OCI-LY1 (cell line): ENCODE data around the gene DZIP1L.

Experiments used
- H2AFZ ChIP-seq: fragments of 200-600 bp; sonication (generic), shearing (Covaris generic); 2 replicates; pipeline ENCODE4 v1.6.0; 2014; ENCODE audit warnings: antibody characterized with exemption, mild to moderate bottlenecking, low read length
- H3F3A ChIP-seq: fragments of 200-600 bp; sonication (generic), shearing (Covaris generic); 2 replicates; pipeline ENCODE4 v1.6.0; 2014; ENCODE audit warnings: mild to moderate bottlenecking, antibody characterized with exemption, low read length, moderate library complexity; ENCODE audit not compliant: insufficient read depth
- H3K27ac ChIP-seq: fragments of 200-600 bp; sonication (generic); 2 replicates; pipeline ENCODE4 v1.5.1; 2014; ENCODE audit warnings: low read length, mixed run types, mild to moderate bottlenecking, low read depth; ENCODE audit not compliant: poor library complexity, severe bottlenecking
- H3K27me3 ChIP-seq: fragments of 200-600 bp; sonication (generic); 2 replicates; pipeline ENCODE4 v1.6.0; 2014; ENCODE audit warnings: antibody characterized with exemption, mild to moderate bottlenecking, low read length, moderate library complexity; ENCODE audit not compliant: insufficient read depth
- H3K36me3 ChIP-seq: fragments of 200-600 bp; sonication (generic); 2 replicates; pipeline ENCODE4 v1.6.1; 2014; ENCODE audit warnings: mild to moderate bottlenecking, antibody characterized with exemption, low read length, moderate library complexity, mixed read lengths; ENCODE audit not compliant: insufficient read depth
- H3K4me1 ChIP-seq: fragments of 200-600 bp; sonication (generic); 2 replicates; pipeline ENCODE4 v1.5.1; 2014; ENCODE audit warnings: mild to moderate bottlenecking, low read length, moderate library complexity; ENCODE audit not compliant: insufficient read depth, severe bottlenecking
- H3K4me2 ChIP-seq: fragments of 200-600 bp; sonication (generic), shearing (Covaris generic); 2 replicates; pipeline ENCODE4 v1.6.1; 2014; ENCODE audit warnings: low read length
- H3K4me3 ChIP-seq: fragments of 200-600 bp; sonication (generic); 2 replicates; pipeline ENCODE4 v1.5.1; 2014; ENCODE audit warnings: low read length, low read depth, mild to moderate bottlenecking, mixed read lengths; ENCODE audit not compliant: poor library complexity, severe bottlenecking
- H3K79me2 ChIP-seq: fragments of 200-600 bp; shearing (Covaris generic); 2 replicates; pipeline ENCODE4 v1.6.1; 2016; ENCODE audit warnings: mixed run types, low read length, mixed read lengths; ENCODE audit not compliant: insufficient read depth
- H3K9ac ChIP-seq: fragments of 200-600 bp; sonication (generic), shearing (Covaris generic); 2 replicates; pipeline ENCODE4 v1.6.1; 2014; ENCODE audit warnings: mild to moderate bottlenecking, low read length, mixed read lengths
- H3K9me2 ChIP-seq: fragments of 200-600 bp; sonication (generic), shearing (Covaris generic); 2 replicates; pipeline ENCODE4 v1.6.1; 2014; ENCODE audit warnings: low read depth, mild to moderate bottlenecking, low read length, mixed read lengths
- H3K9me3 ChIP-seq: fragments of 200-600 bp; shearing (Covaris generic); 2 replicates; pipeline ENCODE4 v1.6.1; 2014; ENCODE audit warnings: low read length, mixed read lengths
- H4K20me1 ChIP-seq: fragments of 200-600 bp; sonication (generic), shearing (Covaris generic); 2 replicates; pipeline ENCODE4 v1.6.0; 2016; ENCODE audit warnings: mild to moderate bottlenecking, low read length; ENCODE audit not compliant: insufficient read depth
- CTCF ChIP-seq: fragments of 200-600 bp; sonication (generic), shearing (Covaris generic); IDR thresholded peaks from 2 replicates; pipeline ENCODE4 v1.5.1; 2017; ENCODE audit warnings: mild to moderate bottlenecking, antibody characterized with exemption, low read length, moderate library complexity, mixed read lengths
- EZH2 ChIP-seq: fragments of 200-600 bp; sonication (generic), shearing (Covaris generic); IDR thresholded peaks from 2 replicates; pipeline ENCODE4 v1.8.0; 2017; ENCODE audit warnings: borderline replicate concordance, mixed run types, mild to moderate bottlenecking, antibody characterized with exemption, low read length, moderate library complexity, mixed read lengths

DZIP1L gene

GRCh38 chr3:138097192-138098172 lies 17.9 kb downstream of the DZIP1L start:
- Histone ChIP-seq H3K27me3 (0 out of 2 replicates have a peak, but pooled peaks cover 8% of the 10 kb centered on the region), H3F3A (no peaks in the 10 kb centered on the region), H3K9ac (no peak overlapping the region), H3K4me3 (no peak overlapping the region), H3K4me2 (no peak overlapping the region), H3K36me3 (no peaks in the 10 kb centered on the region), H3K4me1 (no peaks in the 10 kb centered on the region), H3K9me3 (no peaks in the 10 kb centered on the region), H4K20me1 (no peaks in the 10 kb centered on the region), H3K9me2 (no peaks in the 10 kb centered on the region), H2AFZ (no peak overlapping the region), H3K79me2 (no peaks in the 10 kb centered on the region), H3K27ac (no peak overlapping the region)
- TF ChIP-seq CTCF (0 out of 2 replicates have a peak, but pooled peaks have one; percentile 11), EZH2 (no peak)

- Histone ChIP-seq H3K4me1 (no peaks in the 10 kb centered on the region), H3K9ac (no peak overlapping the region), H3K4me2 (no peak overlapping the region), H3K9me3 (no peaks in the 10 kb centered on the region), H3K27me3 (0 out of 2 replicates have a peak, but pooled peaks cover 8% of the 10 kb centered on the region), H2AFZ (no peak overlapping the region), H3K27ac (no peak overlapping the region), H3K36me3 (no peaks in the 10 kb centered on the region), H4K20me1 (no peaks in the 10 kb centered on the region), H3K79me2 (no peaks in the 10 kb centered on the region), H3K9me2 (no peaks in the 10 kb centered on the region), H3K4me3 (no peak overlapping the region), H3F3A (no peaks in the 10 kb centered on the region)
- TF ChIP-seq CTCF = no peak
- TF ChIP-seq EZH2 = no peak
These were observed 21.7 kb downstream of the DZIP1L start for GRCh38 chr3:138093721-138094120.

GRCh38 chr3:138092023-138092422 lies 23.4 kb downstream of the DZIP1L start:
- H3K9me3 ChIP-seq = no peaks in the 10 kb centered on the region
- 0 out of 2 replicates have a peak, but pooled peaks cover 8% of the 10 kb centered on the region for H3K27me3 ChIP-seq
- no peaks in the 10 kb centered on the region for H3K4me1 ChIP-seq
- H2AFZ ChIP-seq = no peak overlapping the region
- H3K4me3 ChIP-seq = no peak overlapping the region
- TF ChIP-seq EZH2 (no peak), CTCF (no peak)
- H3K79me2 ChIP-seq = no peaks in the 10 kb centered on the region
- no peaks in the 10 kb centered on the region for H3F3A ChIP-seq
- no peak overlapping the region for H3K9ac ChIP-seq
- H4K20me1 ChIP-seq = no peaks in the 10 kb centered on the region
- no peaks in the 10 kb centered on the region for H3K9me2 ChIP-seq
- H3K36me3 ChIP-seq = no peaks in the 10 kb centered on the region
- H3K27ac ChIP-seq = no peak overlapping the region
- no peak overlapping the region for H3K4me2 ChIP-seq
